ENCODE results near the gene RAPGEFL1.

DNA sequence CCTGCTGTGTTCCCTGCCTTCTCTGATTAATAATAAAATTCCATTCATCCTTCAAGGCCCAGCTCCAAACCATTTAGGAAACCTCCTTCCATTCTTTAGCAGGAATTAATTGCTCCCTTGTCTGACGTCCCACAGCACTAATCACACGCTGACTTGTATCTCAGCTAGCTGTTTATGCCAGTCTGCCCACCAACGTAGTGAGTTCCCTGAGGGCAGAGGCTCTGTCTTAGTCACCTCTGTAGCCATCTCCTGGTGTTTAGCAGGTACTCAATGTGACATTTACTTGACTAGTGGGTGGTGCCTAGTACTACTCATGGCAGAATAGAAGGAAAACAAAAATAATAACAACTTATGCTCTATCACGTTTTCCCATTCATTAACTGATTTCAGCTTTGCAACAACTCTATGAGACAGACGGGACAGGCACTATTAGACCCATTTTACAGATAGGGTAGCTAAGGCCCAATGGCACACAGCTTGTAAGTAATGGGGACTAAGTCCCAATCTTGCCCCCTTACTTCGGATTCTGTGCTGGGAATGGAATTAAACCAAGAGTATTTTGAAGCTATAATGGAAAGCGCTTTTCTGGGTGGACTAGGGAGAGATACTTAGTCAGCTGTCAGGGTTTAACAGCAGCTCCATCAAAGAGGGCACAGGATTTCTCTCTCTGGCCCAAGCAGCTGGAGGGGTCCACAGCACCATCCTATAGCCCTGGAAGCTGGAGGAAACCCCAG is 40.9 kb downstream of the RAPGEFL1 start:
- TF ChIP-seq CTCF (conservative IDR thresholded peaks at IDR 0.05 in 1 of 2, IDR thresholded peaks at IDR 0.05 in 1 of 2; ENCODE audit: low read depth in 1 of 2, low read length in 2 of 2) (no peak), EZH2 (IDR thresholded peaks at IDR 0.05; ENCODE audit: low read length, missing control alignments) (no peak)
